Measurements from ENCODE around the gene NKX2-4.

Gene NKX2-4

DNA sequence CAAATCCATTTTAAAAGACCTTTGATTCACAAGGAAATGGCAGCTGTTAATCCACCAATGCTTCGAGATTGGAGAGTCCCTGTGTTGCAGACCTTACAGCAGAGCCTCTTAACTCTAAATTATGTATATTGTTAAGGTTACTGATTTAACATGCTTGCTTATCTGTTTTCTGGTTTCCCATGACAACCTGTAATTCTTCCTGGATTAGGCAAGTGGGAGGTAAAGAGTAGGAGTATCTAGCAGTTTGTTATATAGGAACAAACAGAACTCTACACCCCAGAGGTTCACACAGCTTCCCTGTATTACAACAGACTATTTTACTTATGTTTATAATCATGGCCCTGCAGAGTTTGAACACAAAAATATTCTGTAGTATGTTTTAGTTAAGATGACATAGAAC is 39.5 kb downstream of the NKX2-4 start:
- Histone ChIP-seq H2AFZ (ENCODE audit: low read length) (no peak overlapping the region), H3K4me3 (ENCODE audit: low read depth, low read length, poor library complexity, severe bottlenecking) (no peak overlapping the region), H3K36me3 (ENCODE audit: insufficient read depth, low read length) (peaks cover 72% of the 10 kb centered on the region), H3K79me2 (ENCODE audit: insufficient read depth, low read length) (no peaks in the 10 kb centered on the region), H4K20me1 (ENCODE audit: insufficient read depth, low read length) (no peaks in the 10 kb centered on the region), H3K9me3 (ENCODE audit: low read length) (no peaks in the 10 kb centered on the region), H3K27ac (ENCODE audit: low read depth, low read length, poor library complexity, severe bottlenecking) (no peak overlapping the region), H3K27me3 (ENCODE audit: insufficient read depth, low read length) (no peaks in the 10 kb centered on the region), H3K9me2 (ENCODE audit: low read depth, low read length) (no peaks in the 10 kb centered on the region), H3K4me2 (ENCODE audit: low read length) (no peak overlapping the region), H3K4me1 (ENCODE audit: insufficient read depth, low read length, severe bottlenecking) (no peaks in the 10 kb centered on the region), H3K9ac (ENCODE audit: low read length) (no peak overlapping the region), H3F3A (ENCODE audit: insufficient read depth, low read length) (peaks cover 5% of the 10 kb centered on the region; the same call in 1 of the 2 replicates)
- TF ChIP-seq EZH2 (IDR thresholded peaks at IDR 0.05; ENCODE audit: borderline replicate concordance, low read length), result no peak
- TF ChIP-seq, protein P1, sequence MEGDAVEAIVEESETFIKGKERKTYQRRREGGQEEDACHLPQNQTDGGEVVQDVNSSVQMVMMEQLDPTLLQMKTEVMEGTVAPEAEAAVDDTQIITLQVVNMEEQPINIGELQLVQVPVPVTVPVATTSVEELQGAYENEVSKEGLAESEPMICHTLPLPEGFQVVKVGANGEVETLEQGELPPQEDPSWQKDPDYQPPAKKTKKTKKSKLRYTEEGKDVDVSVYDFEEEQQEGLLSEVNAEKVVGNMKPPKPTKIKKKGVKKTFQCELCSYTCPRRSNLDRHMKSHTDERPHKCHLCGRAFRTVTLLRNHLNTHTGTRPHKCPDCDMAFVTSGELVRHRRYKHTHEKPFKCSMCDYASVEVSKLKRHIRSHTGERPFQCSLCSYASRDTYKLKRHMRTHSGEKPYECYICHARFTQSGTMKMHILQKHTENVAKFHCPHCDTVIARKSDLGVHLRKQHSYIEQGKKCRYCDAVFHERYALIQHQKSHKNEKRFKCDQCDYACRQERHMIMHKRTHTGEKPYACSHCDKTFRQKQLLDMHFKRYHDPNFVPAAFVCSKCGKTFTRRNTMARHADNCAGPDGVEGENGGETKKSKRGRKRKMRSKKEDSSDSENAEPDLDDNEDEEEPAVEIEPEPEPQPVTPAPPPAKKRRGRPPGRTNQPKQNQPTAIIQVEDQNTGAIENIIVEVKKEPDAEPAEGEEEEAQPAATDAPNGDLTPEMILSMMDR (IDR thresholded peaks at IDR 0.05; ENCODE audit: low read length), result no peak

DNA sequence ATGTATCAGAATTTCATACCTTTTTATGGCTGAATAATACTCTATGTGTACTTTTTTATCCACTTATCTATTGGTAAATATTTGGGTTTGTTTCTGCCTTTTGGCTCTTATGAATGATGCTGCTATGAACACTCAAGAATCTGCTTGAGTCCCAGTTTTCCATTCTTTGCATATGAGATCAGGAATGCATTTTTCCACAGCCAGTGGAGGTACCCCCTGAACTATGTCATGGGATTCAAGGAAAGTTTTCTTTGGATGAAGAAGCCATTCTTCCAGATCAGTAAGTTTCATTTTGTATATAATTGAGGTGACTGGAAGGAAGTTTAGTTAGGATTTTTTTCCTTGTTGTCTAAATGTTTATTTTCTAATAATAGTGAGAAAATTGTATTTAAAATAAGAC is 40.9 kb downstream of the NKX2-4 start:
- Histone ChIP-seq H3K36me3 (ENCODE audit: insufficient read depth, low read length) (peaks cover 57% of the 10 kb centered on the region), H3F3A (ENCODE audit: insufficient read depth, low read length) (peaks cover 5% of the 10 kb centered on the region; the same call in 1 of the 2 replicates), H3K9me2 (ENCODE audit: low read depth, low read length) (no peaks in the 10 kb centered on the region), H3K9me3 (ENCODE audit: low read length) (no peaks in the 10 kb centered on the region), H3K4me1 (ENCODE audit: insufficient read depth, low read length, severe bottlenecking) (no peaks in the 10 kb centered on the region), H4K20me1 (ENCODE audit: insufficient read depth, low read length) (no peaks in the 10 kb centered on the region), H3K79me2 (ENCODE audit: insufficient read depth, low read length) (no peaks in the 10 kb centered on the region), H3K9ac (ENCODE audit: low read length) (no peak overlapping the region), H2AFZ (ENCODE audit: low read length) (no peak overlapping the region), H3K27ac (ENCODE audit: low read depth, low read length, poor library complexity, severe bottlenecking) (no peak overlapping the region), H3K4me3 (ENCODE audit: low read depth, low read length, poor library complexity, severe bottlenecking) (no peak overlapping the region), H3K27me3 (ENCODE audit: insufficient read depth, low read length) (no peaks in the 10 kb centered on the region), H3K4me2 (ENCODE audit: low read length) (no peak overlapping the region)
- TF ChIP-seq, protein P1 (IDR thresholded peaks at IDR 0.05; ENCODE audit: low read length), result no peak
- no peak for TF ChIP-seq EZH2 (IDR thresholded peaks at IDR 0.05; ENCODE audit: borderline replicate concordance, low read length)

DNA sequence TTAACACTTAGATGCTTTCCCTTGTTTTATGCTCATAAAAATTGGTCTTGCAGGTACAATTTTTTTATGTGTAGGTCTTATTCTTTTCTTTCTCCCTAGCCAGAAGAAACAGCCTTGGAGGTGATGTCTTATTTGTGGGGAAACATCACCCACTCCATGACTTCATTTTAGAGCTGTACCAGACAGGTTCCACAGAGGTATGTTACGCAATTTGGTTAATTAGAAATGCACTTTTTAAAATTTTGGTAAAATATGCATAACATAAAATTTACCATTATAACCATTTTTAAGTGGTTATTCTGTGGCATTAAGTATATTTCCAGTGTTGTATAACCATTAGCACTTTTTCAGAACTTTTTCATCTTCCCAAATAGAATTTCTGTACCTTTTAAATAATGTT is 41.3 kb downstream of the NKX2-4 start:
- H3K79me2 ChIP-seq (ENCODE audit: insufficient read depth, low read length), result no peaks in the 10 kb centered on the region
- no peaks in the 10 kb centered on the region for H3K27me3 ChIP-seq (ENCODE audit: insufficient read depth, low read length)
- H3F3A ChIP-seq (ENCODE audit: insufficient read depth, low read length), result peaks cover 5% of the 10 kb centered on the region; the same call in 1 of the 2 replicates
- H3K9ac ChIP-seq (ENCODE audit: low read length), result no peak overlapping the region
- no peaks in the 10 kb centered on the region for H3K9me2 ChIP-seq (ENCODE audit: low read depth, low read length)
- no peaks in the 10 kb centered on the region for H3K4me1 ChIP-seq (ENCODE audit: insufficient read depth, low read length, severe bottlenecking)
- no peak overlapping the region for H3K4me3 ChIP-seq (ENCODE audit: low read depth, low read length, poor library complexity, severe bottlenecking)
- peaks cover 53% of the 10 kb centered on the region for H3K36me3 ChIP-seq (ENCODE audit: insufficient read depth, low read length)
- H3K4me2 ChIP-seq (ENCODE audit: low read length), result no peak overlapping the region
- no peak overlapping the region for H3K27ac ChIP-seq (ENCODE audit: low read depth, low read length, poor library complexity, severe bottlenecking)
- no peaks in the 10 kb centered on the region for H3K9me3 ChIP-seq (ENCODE audit: low read length)
- no peak overlapping the region for H2AFZ ChIP-seq (ENCODE audit: low read length)
- no peak for TF ChIP-seq EZH2 (IDR thresholded peaks at IDR 0.05; ENCODE audit: borderline replicate concordance, low read length)
- TF ChIP-seq, protein P1 (IDR thresholded peaks at IDR 0.05; ENCODE audit: low read length), result no peak
- H4K20me1 ChIP-seq (ENCODE audit: insufficient read depth, low read length), result no peaks in the 10 kb centered on the region
